D721Med (cell line): ENCODE results near the gene PRICKLE2.

Experiments
- DNase-seq: peaks from one replicate; pipeline ENCODE4 v3.0.0; 2011; ENCODE audit warnings: low spot score; ENCODE audit not compliant: insufficient read length
- FAIRE-seq: peaks from 2 replicates; lab custom pipeline; 2011; peaks lifted over from hg19 to GRCh38; lab: Jason Lieb, UNC
- TF ChIP-seq, protein P1 (sequence below): IDR thresholded peaks from 2 replicates; pipeline ENCODE4 v1.5.1; 2012; ENCODE audit warnings: mild to moderate bottlenecking, control low read depth; ENCODE audit not compliant: insufficient read depth; ENCODE audit errors: missing control alignments

PRICKLE2 gene

DNA sequence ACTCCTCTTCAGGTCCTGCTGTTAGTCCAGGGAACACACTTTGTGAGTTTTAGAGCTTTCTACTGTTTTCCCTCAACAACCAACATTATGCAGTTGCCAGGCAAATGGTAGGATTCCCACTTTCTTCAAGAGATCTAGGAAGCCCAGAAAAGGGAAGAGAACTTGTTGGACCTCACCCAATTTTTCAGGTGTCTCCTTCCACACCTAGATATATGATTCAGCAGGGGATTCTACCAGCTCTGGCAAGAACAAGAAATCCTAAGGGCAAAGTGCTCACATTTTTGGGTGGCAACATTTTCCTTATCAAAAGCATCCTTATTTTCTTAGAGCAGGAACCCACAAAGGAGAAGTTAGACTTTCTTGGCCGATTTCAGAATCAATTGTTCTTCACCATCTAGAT is 57.4 kb downstream of the PRICKLE2 start:
- DNase-seq (no peak), FAIRE-seq (no peak)
- TF ChIP-seq, protein P1, sequence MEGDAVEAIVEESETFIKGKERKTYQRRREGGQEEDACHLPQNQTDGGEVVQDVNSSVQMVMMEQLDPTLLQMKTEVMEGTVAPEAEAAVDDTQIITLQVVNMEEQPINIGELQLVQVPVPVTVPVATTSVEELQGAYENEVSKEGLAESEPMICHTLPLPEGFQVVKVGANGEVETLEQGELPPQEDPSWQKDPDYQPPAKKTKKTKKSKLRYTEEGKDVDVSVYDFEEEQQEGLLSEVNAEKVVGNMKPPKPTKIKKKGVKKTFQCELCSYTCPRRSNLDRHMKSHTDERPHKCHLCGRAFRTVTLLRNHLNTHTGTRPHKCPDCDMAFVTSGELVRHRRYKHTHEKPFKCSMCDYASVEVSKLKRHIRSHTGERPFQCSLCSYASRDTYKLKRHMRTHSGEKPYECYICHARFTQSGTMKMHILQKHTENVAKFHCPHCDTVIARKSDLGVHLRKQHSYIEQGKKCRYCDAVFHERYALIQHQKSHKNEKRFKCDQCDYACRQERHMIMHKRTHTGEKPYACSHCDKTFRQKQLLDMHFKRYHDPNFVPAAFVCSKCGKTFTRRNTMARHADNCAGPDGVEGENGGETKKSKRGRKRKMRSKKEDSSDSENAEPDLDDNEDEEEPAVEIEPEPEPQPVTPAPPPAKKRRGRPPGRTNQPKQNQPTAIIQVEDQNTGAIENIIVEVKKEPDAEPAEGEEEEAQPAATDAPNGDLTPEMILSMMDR: no peak

DNA sequence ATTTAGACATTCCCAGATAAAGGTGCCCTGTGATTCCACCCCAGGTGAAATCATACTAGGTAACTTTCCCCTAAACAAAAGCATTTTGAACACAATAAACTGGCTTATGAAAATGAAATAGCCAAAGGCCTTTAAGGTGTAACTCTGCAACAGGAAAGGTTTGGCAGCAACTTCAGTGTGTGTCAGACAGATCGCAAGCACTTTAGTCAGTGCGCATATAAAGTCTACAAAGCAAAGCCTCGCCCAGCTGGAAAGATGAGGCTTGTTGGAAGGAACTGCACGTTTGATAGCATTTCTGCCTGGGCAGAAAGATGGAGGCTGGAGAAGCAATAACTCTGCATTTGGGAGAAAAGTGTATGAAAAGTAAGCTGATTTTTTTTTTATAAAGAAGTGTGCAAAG is 57.9 kb downstream of the PRICKLE2 start:
- TF ChIP-seq, protein P1: no peak
- DNase-seq (no peak), FAIRE-seq (no peak)

DNA sequence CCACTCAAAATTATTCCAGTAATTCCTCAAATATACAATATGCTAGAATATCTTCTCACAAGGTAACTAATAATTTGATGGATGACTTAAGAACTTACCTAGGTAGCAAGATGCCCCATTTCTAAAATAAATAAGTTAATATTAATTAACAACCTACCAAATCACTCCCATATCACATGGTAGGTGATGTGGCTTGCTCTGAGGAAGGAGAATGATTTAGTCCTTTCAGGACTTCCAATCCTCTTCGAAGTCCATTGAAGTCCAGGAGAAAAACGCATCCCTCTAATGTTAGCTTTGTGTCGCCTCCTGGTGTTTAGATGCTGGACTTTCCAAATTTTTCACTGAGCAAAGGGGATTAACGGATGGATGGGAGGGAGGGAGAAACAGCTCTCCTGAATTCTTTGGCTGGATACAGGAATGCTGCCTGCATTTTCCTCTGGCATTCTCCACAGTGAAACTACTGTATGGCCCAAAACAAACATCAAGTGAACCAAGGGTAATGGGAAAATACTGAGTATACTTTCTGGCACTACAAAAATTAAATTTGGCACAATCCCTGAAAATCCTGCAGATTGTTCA is 58.6 kb downstream of the PRICKLE2 start:
- peak; percentile 58 for FAIRE-seq
- no peak for DNase-seq
- TF ChIP-seq, protein P1: peak; percentile 33

DNA sequence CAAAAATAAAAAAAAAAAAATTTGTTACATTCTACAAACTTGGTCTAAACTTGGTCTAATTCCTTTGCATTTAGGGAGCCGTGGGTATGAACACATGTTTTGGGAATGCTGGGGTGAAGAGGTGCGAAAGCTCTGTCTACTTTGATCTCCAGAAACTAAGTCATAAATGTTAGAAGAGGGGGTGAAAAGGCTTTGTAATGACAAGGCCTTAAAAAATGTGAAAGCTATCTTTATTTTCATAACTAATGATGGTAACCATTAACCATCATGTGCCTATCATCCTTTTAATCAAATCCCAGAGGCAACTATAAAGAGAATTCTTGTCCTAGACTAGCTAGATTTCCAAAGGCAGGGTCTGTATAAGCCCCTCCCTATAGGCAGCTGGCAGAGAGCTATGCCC is 60.9 kb downstream of the PRICKLE2 start:
- DNase-seq (no peak), FAIRE-seq (no peak)
- TF ChIP-seq, protein P1: no peak

DNA sequence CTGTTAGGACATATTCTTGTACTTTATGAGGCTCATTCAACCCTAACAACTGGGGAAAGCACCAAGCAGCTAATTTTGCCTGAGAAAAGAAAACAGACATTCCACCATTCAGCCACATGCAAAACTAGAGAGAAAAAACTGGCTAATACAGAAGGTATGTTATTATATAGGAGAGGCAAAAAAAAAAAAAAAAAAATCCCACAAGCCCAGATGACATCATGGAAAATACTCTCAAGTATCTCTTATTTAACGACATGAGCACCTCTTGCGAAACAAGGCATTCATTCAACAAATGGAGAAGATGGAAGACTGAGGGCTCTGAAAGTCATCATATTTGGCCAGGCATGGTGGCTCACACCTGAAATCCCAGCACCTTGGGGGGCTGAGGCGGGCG is 61.5 kb downstream of the PRICKLE2 start:
- TF ChIP-seq, protein P1: no peak
- DNase-seq (no peak), FAIRE-seq (no peak)

DNA sequence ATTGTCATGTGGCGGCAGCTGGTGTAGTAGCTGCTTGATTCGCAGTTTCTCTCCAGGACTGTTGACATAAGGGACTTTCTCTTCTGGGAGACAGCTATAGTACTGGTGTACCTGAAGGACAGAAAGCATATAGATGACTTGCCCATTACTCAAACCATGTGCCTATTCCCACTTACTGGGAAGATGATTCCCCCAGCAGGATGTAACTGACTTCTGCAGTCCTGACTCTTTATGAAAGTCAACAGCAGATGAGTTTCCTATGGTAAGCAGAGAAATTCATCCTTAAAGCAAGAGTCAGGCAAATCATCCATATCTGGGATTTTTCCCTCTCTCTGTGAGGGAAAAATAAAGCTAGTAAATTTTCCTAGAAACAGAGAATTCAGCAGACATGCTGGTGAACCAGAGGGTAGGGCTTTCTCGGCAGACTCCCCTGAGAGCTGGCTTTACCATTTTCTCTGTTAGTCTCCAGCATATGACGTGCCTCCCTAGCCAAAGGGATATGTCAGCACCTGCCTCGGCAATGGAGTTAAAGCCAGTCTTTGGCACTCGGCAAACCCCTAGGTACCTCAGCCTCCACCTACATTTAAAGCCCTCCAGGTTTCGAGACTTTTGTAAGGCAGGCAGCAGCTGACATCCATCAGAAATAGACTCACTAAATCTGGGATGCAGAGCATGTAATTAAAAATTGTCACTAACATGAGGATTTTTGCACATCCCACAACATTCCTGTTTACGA is 62.1 kb downstream of the PRICKLE2 start:
- DNase-seq (no peak), FAIRE-seq (no peak)
- TF ChIP-seq, protein P1: no peak

DNA sequence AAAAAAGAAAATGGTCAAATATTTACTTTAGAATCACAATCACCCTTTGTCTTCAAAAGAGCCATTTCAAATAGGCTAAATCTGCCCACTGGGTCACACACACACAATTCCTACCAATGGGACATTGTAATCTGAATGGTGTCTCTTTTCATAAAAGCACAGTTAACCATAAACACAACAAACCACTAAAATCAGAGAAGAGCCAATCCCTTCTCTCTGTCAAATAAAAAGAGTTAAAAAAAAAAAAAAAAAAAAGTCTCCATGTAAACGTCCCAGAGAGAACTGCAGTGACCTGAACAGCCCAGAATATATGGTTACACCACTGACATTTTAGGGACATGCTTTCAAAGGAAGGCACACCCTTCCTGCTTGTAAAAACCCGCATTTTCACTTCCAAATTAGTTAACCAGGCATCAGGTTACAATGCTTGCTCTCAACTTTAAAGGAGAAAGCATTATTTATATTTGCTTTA is 63.7 kb downstream of the PRICKLE2 start:
- TF ChIP-seq, protein P1: no peak
- FAIRE-seq (peak; percentile 35), DNase-seq (no peak)
